Measurements from ENCODE around the gene CREBZF.

The CREBZF gene, protein sequence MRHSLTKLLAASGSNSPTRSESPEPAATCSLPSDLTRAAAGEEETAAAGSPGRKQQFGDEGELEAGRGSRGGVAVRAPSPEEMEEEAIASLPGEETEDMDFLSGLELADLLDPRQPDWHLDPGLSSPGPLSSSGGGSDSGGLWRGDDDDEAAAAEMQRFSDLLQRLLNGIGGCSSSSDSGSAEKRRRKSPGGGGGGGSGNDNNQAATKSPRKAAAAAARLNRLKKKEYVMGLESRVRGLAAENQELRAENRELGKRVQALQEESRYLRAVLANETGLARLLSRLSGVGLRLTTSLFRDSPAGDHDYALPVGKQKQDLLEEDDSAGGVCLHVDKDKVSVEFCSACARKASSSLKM

GRCh38 chr11:85664615-85665481 is at the start of gene CREBZF:
TSS of gene CREBZF (minus strand) at chr11:85665129. CDS start at chr11:85664875, 254 bp downstream.
- no peaks in the 10 kb centered on the region for H3K9me3 ChIP-seq (ENCODE audit: low read length)
- H3K4me3 ChIP-seq (ENCODE audit: low read depth in 1 of 2, low read length in 2 of 2) = peak within 1 kb of the TSS; percentile 77 to 82
- peaks cover 23% of the 10 kb centered on the region for H3K36me3 ChIP-seq (ENCODE audit: insufficient read depth, low read length)
- H3K4me1 ChIP-seq (ENCODE audit: insufficient read depth, low read length) = peaks cover 38% of the 10 kb centered on the region
- H3K9ac ChIP-seq (ENCODE audit: low read length) = peak within 1 kb of the TSS; percentile 69
- H3K27me3 ChIP-seq (ENCODE audit: control insufficient read depth in 1 of 2, insufficient read depth in 2 of 2, low read length in 2 of 2) = no peaks in the 10 kb centered on the region
- H3K27ac ChIP-seq (ENCODE audit: low read depth, low read length) = peak within 1 kb of the TSS; percentile 93

DNA sequence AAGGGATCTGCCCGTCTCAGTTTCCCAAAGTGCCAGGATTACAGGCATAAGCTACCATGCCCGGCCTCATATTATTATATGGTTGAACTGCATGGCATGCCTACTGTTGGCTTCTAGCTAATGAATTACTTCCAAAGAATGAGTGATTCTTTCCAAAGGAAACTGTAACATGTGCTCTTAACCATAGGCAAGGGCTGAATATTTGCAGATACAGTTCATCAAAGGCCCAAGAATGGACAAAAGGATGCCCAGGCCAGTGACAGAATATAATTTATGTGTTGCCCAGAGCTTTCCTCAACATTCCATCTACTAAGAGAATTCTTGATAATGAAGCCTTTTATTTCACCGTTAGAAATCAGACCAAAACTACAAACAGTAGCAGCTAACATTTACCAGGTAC is 48.0 kb upstream of the CREBZF start:
- H3K27me3 ChIP-seq (ENCODE audit: control insufficient read depth in 1 of 2, insufficient read depth in 2 of 2, low read length in 2 of 2) = no peaks in the 10 kb centered on the region
- H3K36me3 ChIP-seq (ENCODE audit: insufficient read depth, low read length) = no peaks in the 10 kb centered on the region
- H3K4me3 ChIP-seq (ENCODE audit: low read depth in 1 of 2, low read length in 2 of 2) = no peak overlapping the region
- H3K4me1 ChIP-seq (ENCODE audit: insufficient read depth, low read length) = no peaks in the 10 kb centered on the region
- H3K9ac ChIP-seq (ENCODE audit: low read length) = no peak overlapping the region
- no peak overlapping the region for H3K27ac ChIP-seq (ENCODE audit: low read depth, low read length)
- H3K9me3 ChIP-seq (ENCODE audit: low read length) = no peaks in the 10 kb centered on the region

DNA sequence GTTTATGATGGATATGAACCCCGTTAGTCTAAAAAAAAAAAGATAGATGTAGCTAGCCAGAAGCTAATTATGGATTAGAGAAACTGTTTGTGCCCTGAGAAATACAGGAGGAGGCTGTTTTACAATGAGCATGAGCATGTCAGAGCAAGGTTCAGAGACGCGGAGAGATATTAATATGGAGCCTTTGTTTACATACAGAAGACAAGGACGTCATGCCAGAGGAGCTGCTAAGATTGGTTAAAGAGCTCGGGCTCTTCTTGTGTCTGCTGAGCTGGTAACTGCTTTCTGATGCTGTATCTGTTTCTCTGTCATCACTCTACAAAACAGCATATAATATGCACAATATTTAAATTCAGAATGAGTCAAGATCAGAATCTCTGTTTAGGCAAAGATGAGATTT is 46.0 kb upstream of the CREBZF start:
- Histone ChIP-seq H3K4me3 (ENCODE audit: low read depth in 1 of 2, low read length in 2 of 2) (no peak overlapping the region), H3K4me1 (ENCODE audit: insufficient read depth, low read length) (no peaks in the 10 kb centered on the region), H3K36me3 (ENCODE audit: insufficient read depth, low read length) (no peaks in the 10 kb centered on the region), H3K9ac (ENCODE audit: low read length) (no peak overlapping the region), H3K9me3 (ENCODE audit: low read length) (no peaks in the 10 kb centered on the region), H3K27me3 (ENCODE audit: control insufficient read depth in 1 of 2, insufficient read depth in 2 of 2, low read length in 2 of 2) (no peaks in the 10 kb centered on the region), H3K27ac (ENCODE audit: low read depth, low read length) (no peak overlapping the region)

DNA sequence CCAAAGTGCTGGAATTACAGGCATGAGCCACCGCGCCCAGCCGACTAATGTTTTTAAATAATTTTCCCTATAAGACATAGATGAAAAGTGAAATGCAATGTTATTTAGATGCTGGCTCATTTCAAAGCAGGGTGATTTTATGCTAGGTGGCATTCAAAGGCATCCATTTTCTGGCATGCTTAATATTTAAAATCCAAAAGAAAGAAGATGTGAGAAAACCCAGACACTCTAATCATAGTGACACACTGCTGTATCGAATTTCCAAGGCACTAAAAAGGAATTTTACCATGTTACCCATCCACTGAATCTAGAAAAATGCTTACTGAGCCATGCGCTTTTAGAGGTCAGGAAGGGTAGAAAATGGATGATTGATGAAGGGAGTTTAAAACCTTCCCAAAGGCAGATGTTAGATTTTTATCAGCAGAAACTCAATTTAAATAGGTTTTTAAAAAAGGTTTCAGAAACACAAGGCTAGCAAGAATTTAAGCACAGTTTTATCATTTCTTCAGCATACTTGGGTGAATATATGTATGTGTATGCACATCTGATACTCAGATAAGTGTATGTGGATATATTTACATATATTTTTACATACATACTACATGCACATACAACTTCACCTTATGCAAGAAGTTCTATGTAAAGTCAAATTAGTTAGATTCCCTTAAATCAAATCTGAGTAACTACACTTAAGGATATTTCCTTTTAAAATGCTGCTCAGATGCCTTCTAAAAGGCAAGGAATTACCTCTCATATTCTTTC is 45.2 kb upstream of the CREBZF start:
- Histone ChIP-seq H3K4me3 (ENCODE audit: low read depth in 1 of 2, low read length in 2 of 2) (no peak overlapping the region), H3K27ac (ENCODE audit: low read depth, low read length) (no peak overlapping the region), H3K9me3 (ENCODE audit: low read length) (no peaks in the 10 kb centered on the region), H3K9ac (ENCODE audit: low read length) (no peak overlapping the region), H3K27me3 (ENCODE audit: control insufficient read depth in 1 of 2, insufficient read depth in 2 of 2, low read length in 2 of 2) (no peaks in the 10 kb centered on the region), H3K36me3 (ENCODE audit: insufficient read depth, low read length) (no peaks in the 10 kb centered on the region), H3K4me1 (ENCODE audit: insufficient read depth, low read length) (no peaks in the 10 kb centered on the region)

DNA sequence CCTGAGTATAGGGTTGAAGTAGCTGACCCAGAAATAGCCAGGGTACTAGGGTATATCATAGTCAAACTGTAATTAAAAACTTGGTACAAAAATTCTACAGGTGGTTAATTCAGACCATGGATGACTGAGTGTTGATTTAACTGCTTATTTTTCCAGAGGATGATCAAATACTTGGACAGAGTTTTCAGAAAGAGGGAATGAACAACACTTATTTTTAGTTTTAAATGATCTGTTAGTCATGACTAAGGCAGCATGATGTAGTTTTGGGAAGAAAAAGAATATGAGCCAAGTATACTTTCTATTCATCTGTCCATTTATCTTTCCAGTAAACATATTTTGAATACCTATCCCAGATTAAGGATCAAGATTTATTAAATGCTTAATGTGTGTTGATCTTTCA is 40.9 kb upstream of the CREBZF start:
- Histone ChIP-seq H3K36me3 (ENCODE audit: insufficient read depth, low read length) (no peaks in the 10 kb centered on the region), H3K4me3 (ENCODE audit: low read depth in 1 of 2, low read length in 2 of 2) (no peak overlapping the region), H3K4me1 (ENCODE audit: insufficient read depth, low read length) (no peaks in the 10 kb centered on the region), H3K27ac (ENCODE audit: low read depth, low read length) (no peak overlapping the region), H3K27me3 (ENCODE audit: control insufficient read depth in 1 of 2, insufficient read depth in 2 of 2, low read length in 2 of 2) (no peaks in the 10 kb centered on the region), H3K9ac (ENCODE audit: low read length) (no peak overlapping the region), H3K9me3 (ENCODE audit: low read length) (no peaks in the 10 kb centered on the region)

DNA sequence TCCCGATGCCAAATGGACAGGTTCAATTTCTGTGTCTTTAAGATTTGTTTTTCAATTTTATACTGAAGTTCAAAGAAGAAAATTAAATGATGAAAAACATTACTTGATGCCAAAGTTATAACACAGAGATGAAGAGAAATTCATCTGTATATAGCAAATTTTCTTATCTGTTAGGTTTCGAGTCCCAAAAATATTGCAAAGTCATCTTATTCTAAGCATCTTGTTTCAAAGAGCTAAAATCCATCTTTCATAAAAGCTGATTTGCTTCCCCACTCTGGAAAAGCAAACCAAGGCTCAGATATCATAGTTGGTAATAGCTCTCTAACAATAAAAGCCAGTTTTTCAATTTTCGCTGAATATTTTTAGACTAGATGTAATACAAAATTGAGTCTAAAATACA is 40.0 kb upstream of the CREBZF start:
- H3K9ac ChIP-seq (ENCODE audit: low read length) = no peak overlapping the region
- no peak overlapping the region for H3K27ac ChIP-seq (ENCODE audit: low read depth, low read length)
- no peaks in the 10 kb centered on the region for H3K36me3 ChIP-seq (ENCODE audit: insufficient read depth, low read length)
- H3K27me3 ChIP-seq (ENCODE audit: control insufficient read depth in 1 of 2, insufficient read depth in 2 of 2, low read length in 2 of 2) = no peaks in the 10 kb centered on the region
- no peaks in the 10 kb centered on the region for H3K4me1 ChIP-seq (ENCODE audit: insufficient read depth, low read length)
- H3K9me3 ChIP-seq (ENCODE audit: low read length) = no peaks in the 10 kb centered on the region
- no peak overlapping the region for H3K4me3 ChIP-seq (ENCODE audit: low read depth in 1 of 2, low read length in 2 of 2)

GRCh38 chr11:85699957-85700741 is 35.2 kb upstream of the CREBZF start:
- Histone ChIP-seq H3K9me3 (ENCODE audit: low read length) (no peaks in the 10 kb centered on the region), H3K9ac (ENCODE audit: low read length) (no peak overlapping the region), H3K36me3 (ENCODE audit: insufficient read depth, low read length) (no peaks in the 10 kb centered on the region), H3K4me3 (ENCODE audit: low read depth in 1 of 2, low read length in 2 of 2) (no peak overlapping the region), H3K4me1 (ENCODE audit: insufficient read depth, low read length) (no peaks in the 10 kb centered on the region), H3K27ac (ENCODE audit: low read depth, low read length) (no peak overlapping the region), H3K27me3 (ENCODE audit: control insufficient read depth in 1 of 2, insufficient read depth in 2 of 2, low read length in 2 of 2) (no peaks in the 10 kb centered on the region)

- H3K27ac ChIP-seq (ENCODE audit: low read depth, low read length) = no peak overlapping the region
- no peaks in the 10 kb centered on the region for H3K9me3 ChIP-seq (ENCODE audit: low read length)
- no peaks in the 10 kb centered on the region for H3K27me3 ChIP-seq (ENCODE audit: control insufficient read depth in 1 of 2, insufficient read depth in 2 of 2, low read length in 2 of 2)
- no peaks in the 10 kb centered on the region for H3K4me1 ChIP-seq (ENCODE audit: insufficient read depth, low read length)
- H3K36me3 ChIP-seq (ENCODE audit: insufficient read depth, low read length) = no peaks in the 10 kb centered on the region
- H3K4me3 ChIP-seq (ENCODE audit: low read depth in 1 of 2, low read length in 2 of 2) = no peak overlapping the region
- H3K9ac ChIP-seq (ENCODE audit: low read length) = no peak overlapping the region
These were observed 33.3 kb upstream of the CREBZF start for GRCh38 chr11:85698195-85698594.

GRCh38 chr11:85697747-85698146 is 32.8 kb upstream of the CREBZF start:
- H3K9ac ChIP-seq (ENCODE audit: low read length) = no peak overlapping the region
- no peak overlapping the region for H3K27ac ChIP-seq (ENCODE audit: low read depth, low read length)
- no peaks in the 10 kb centered on the region for H3K4me1 ChIP-seq (ENCODE audit: insufficient read depth, low read length)
- no peaks in the 10 kb centered on the region for H3K36me3 ChIP-seq (ENCODE audit: insufficient read depth, low read length)
- no peaks in the 10 kb centered on the region for H3K9me3 ChIP-seq (ENCODE audit: low read length)
- no peak overlapping the region for H3K4me3 ChIP-seq (ENCODE audit: low read depth in 1 of 2, low read length in 2 of 2)
- H3K27me3 ChIP-seq (ENCODE audit: control insufficient read depth in 1 of 2, insufficient read depth in 2 of 2, low read length in 2 of 2) = no peaks in the 10 kb centered on the region

DNA sequence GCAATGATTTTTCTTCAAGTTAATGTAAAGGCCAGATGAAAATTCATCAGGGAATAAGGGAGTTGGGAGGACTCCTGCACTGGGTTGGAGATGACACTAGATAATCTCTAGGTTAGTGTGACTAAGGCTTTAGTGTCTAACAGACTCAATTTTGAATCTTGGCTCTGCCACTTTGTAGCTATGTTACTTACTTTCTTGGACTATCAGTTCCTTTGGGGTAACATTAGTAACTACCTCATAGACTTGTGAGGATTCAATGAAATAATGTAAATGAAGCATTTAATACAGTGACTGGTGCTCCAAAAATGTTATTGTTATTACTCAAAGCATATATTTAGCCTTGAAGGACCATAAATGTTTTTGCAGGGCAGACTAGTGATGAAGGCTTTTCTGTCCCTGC is 30.6 kb upstream of the CREBZF start:
- no peaks in the 10 kb centered on the region for H3K27me3 ChIP-seq (ENCODE audit: control insufficient read depth in 1 of 2, insufficient read depth in 2 of 2, low read length in 2 of 2)
- no peaks in the 10 kb centered on the region for H3K4me1 ChIP-seq (ENCODE audit: insufficient read depth, low read length)
- H3K27ac ChIP-seq (ENCODE audit: low read depth, low read length) = no peak overlapping the region
- no peak overlapping the region for H3K4me3 ChIP-seq (ENCODE audit: low read depth in 1 of 2, low read length in 2 of 2)
- no peak overlapping the region for H3K9ac ChIP-seq (ENCODE audit: low read length)
- H3K9me3 ChIP-seq (ENCODE audit: low read length) = no peaks in the 10 kb centered on the region
- H3K36me3 ChIP-seq (ENCODE audit: insufficient read depth, low read length) = no peaks in the 10 kb centered on the region

All from muscle layer of colon (tissue), 2 donors.